ENCODE data around the gene RAB31. TPM values are rescaled to one million over a fixed set of nuclear protein-coding genes. Genes with fewer than 3 reads are reported as not detected.

The RAB31 gene
- total RNA-seq, 6 donors from 2014 or later = 40.3 to 128 (median 95.8) TPM

- WGBS, 2 donors = 68 to 74% methylated on average over 11 of the region's 11 CpGs
- no peak overlapping the region for H3K4me3 ChIP-seq
- no peaks in the 10 kb centered on the region for H3K27me3 ChIP-seq
- TF ChIP-seq CTCF (IDR thresholded peaks at IDR 0.05) = no peak
- peak in 1 of 4 donors; percentile 26 for TF ChIP-seq POLR2A (IDR thresholded peaks at IDR 0.05)
- TF ChIP-seq EP300 (IDR thresholded peaks at IDR 0.05) = peak in 2 of 4 donors; percentile 53 to 75
- TF ChIP-seq POLR2AphosphoS5 (IDR thresholded peaks at IDR 0.05) = peak in 1 of 2 donors; percentile 12
- peak; percentile 40 to 46 for ATAC-seq (ENCODE audit: low FRiP score in 2 of 2)
- H3K27ac ChIP-seq = peak overlapping the region; percentile 50 to 79 (median 76)
- no peaks in the 10 kb centered on the region for H3K9me3 ChIP-seq
- peaks cover 0 to 14% (median 7%) of the 10 kb centered on the region in 4 donors for H3K36me3 ChIP-seq
- no peak for DNase-seq
- H3K4me1 ChIP-seq = peaks cover 0 to 30% (median 18%) of the 10 kb centered on the region in 4 donors
These were observed 127.1 kb downstream of the RAB31 start for GRCh38 chr18:9835113-9835755.

- no peak overlapping the region for H3K4me3 ChIP-seq
- peak overlapping the region; percentile 39 to 76 (median 73) for H3K27ac ChIP-seq
- 65 to 71% methylated on average over 10 of the region's 10 CpGs for WGBS, 2 donors
- no peaks in the 10 kb centered on the region for H3K27me3 ChIP-seq
- no peak for TF ChIP-seq POLR2A (IDR thresholded peaks at IDR 0.05)
- H3K36me3 ChIP-seq = peaks cover 0 to 15% (median 7%) of the 10 kb centered on the region in 4 donors
- peaks cover 0 to 30% (median 18%) of the 10 kb centered on the region in 4 donors for H3K4me1 ChIP-seq
- no peak for ATAC-seq (ENCODE audit: low FRiP score in 2 of 2)
- no peaks in the 10 kb centered on the region for H3K9me3 ChIP-seq
- no peak for DNase-seq
These were observed 127.7 kb downstream of the RAB31 start for GRCh38 chr18:9835825-9836224.

GRCh38 chr18:9838144-9838877 lies 130.2 kb downstream of the RAB31 start:
- DNase-seq = peak in 1 of 2 donors; percentile 87
- TF ChIP-seq POLR2A (IDR thresholded peaks at IDR 0.05) (peak in 1 of 4 donors; percentile 49), EP300 (IDR thresholded peaks at IDR 0.05) (peak in 3 of 4 donors; percentile 1 to 81 (median 77)), CTCF (IDR thresholded peaks at IDR 0.05) (no peak), POLR2AphosphoS5 (IDR thresholded peaks at IDR 0.05) (peak; percentile 20 to 59)
- H3K27ac ChIP-seq = peak overlapping the region; percentile 75 to 84 (median 78)
- H3K9me3 ChIP-seq = no peaks in the 10 kb centered on the region
- H3K4me1 ChIP-seq = peaks cover 0 to 30% (median 15%) of the 10 kb centered on the region in 4 donors
- H3K36me3 ChIP-seq = peaks cover 0 to 6% (median 0%) of the 10 kb centered on the region in 4 donors
- 46 to 67% methylated on average over 9 to 10 of the region's 10 CpGs for WGBS, 2 donors
- no peaks in the 10 kb centered on the region for H3K27me3 ChIP-seq
- ATAC-seq (ENCODE audit: low FRiP score in 2 of 2) = peak; percentile 71 to 91
- H3K4me3 ChIP-seq = peak overlapping the region in 1 of 4 donors; percentile 4

- TF ChIP-seq POLR2AphosphoS5 (IDR thresholded peaks at IDR 0.05) (no peak), POLR2A (IDR thresholded peaks at IDR 0.05) (no peak), EP300 (IDR thresholded peaks at IDR 0.05) (no peak), CTCF (IDR thresholded peaks at IDR 0.05) (no peak)
- Histone ChIP-seq H3K4me1 (peaks cover 0 to 30% (median 15%) of the 10 kb centered on the region in 4 donors), H3K27ac (peak overlapping the region; percentile 75 to 84 (median 78)), H3K9me3 (no peaks in the 10 kb centered on the region), H3K36me3 (peaks cover 0 to 6% (median 0%) of the 10 kb centered on the region in 4 donors), H3K4me3 (no peak overlapping the region), H3K27me3 (no peaks in the 10 kb centered on the region)
- DNase-seq (no peak), ATAC-seq (ENCODE audit: low FRiP score in 2 of 2) (no peak)
- 94 to 97% methylated on average over 8 of the region's 8 CpGs for WGBS, 2 donors
These were observed 131.1 kb downstream of the RAB31 start for GRCh38 chr18:9839211-9839610.

GRCh38 chr18:9839853-9840252 lies 131.8 kb downstream of the RAB31 start:
- Histone ChIP-seq H3K4me1 (peaks cover 0 to 29% (median 15%) of the 10 kb centered on the region in 4 donors), H3K27ac (peak overlapping the region in 2 of 4 donors; percentile 81 to 84), H3K4me3 (no peak overlapping the region), H3K9me3 (no peaks in the 10 kb centered on the region), H3K27me3 (no peaks in the 10 kb centered on the region), H3K36me3 (peaks cover 0 to 9% (median 0%) of the 10 kb centered on the region in 4 donors)
- TF ChIP-seq CTCF (IDR thresholded peaks at IDR 0.05) (no peak), EP300 (IDR thresholded peaks at IDR 0.05) (no peak), POLR2AphosphoS5 (IDR thresholded peaks at IDR 0.05) (no peak), POLR2A (IDR thresholded peaks at IDR 0.05) (no peak)
- ATAC-seq (ENCODE audit: low FRiP score in 2 of 2) = no peak
- 86 to 94% methylated on average over 9 to 10 of the region's 10 CpGs for WGBS, 2 donors
- DNase-seq = peak in 1 of 2 donors; percentile 17

Data from upper lobe of left lung (tissue), 6 donors.